Erythroblast (primary cell): ENCODE measurements around the gene PDE6D.

Experiments used
- DNase-seq, 2 experiments: peaks; one replicate each; lab custom pipeline; 2025; lab: John Stamatoyannopoulos, UW
- GATA1 ChIP-seq: IDR thresholded peaks from 2 replicates; pipeline ENCODE4 v1.6.1; 2011; ENCODE audit warnings: low read depth, mild to moderate bottlenecking, control low read depth, low read length, moderate library complexity
- POLR2A ChIP-seq: IDR thresholded peaks from 2 replicates; pipeline ENCODE4 v1.6.1; 2011; ENCODE audit warnings: mild to moderate bottlenecking, low read length

PDE6D gene

DNA sequence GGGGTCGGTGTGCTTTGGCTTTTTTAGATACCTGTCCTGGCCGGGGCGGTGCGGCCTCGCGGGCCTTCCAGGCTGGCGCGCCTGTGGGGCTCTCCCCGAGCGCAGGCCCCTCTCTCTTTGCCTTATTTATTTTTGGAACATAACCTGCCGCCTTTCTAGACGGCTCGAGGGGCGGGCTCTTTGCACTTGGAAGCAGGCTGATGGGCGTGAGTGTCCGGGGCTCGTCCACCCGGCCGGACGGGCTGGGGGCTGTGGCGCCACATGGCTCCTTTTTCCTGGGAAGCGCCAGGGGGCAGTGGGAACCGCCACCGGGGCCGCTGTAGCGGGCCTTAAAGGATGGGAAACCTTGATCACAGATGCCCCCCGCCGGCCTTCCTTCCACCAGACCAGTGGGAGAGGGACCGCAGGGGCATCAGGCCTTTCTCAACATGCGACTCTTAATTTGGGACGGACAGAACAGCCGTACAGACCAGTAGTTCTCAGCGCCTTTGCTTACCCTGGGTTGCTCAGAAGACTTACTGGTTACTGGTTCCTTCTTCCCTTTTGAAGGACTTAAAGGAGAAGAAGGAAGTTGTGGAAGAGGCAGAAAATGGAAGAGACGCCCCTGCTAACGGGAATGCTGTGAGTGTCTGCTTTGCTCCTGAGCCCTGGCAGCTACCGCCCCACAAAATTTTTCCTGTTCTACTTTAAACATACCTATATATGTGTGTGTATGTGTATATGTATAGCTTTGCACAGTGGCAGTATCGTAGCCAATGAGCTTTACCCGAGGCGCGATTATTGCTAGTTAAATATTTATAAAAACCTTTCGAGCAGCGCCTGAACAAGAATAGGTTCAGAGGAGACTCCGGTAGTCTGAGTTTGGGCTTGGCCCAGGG lies 70.0 kb downstream of the PDE6D start:
- peak; percentile 66 to 75 for DNase-seq
- no peak for TF ChIP-seq GATA1
- no peak for TF ChIP-seq POLR2A

DNA sequence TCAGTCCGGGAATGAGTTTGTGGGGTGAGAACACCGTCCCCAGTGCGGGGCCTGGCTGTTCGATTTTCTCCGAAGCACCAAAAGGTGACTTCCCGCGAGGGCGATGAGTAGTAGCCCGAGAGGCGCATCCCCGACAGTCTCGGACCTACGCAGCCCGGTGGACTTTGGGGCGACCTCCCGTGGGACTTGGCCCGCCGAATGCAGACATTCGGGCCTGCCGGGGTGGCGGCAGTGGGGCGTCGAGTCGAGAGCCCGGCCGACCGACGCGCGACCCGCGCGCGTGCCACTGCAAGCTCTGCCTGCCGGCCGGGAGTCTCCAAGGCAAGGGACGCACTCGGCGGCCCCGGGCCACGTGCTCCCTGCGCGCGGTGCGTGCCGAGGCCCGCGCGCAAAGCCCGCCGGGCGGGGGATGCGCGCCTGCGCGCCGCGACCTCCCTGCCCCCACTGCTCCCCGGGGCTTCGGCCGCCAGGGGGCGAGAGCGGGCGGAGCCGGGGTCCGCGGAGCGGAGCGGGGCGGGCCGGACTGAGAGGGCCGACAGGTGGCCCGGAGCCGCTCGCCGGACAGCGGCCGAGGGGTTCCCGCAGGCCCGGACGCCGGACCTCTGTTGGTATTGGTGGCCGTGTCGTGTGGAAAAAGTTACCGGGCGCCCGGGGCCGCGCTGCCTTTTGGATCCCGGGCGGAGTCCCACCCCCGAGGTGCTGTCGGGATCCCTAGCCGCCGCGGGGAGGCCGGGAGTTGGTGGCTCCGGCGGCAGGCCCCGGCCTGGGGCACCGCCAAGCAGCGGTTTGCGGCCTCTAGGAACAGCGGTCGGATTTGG lies 70.9 kb downstream of the PDE6D start:
- TF ChIP-seq POLR2A (peak; percentile 80), GATA1 (no peak)
- DNase-seq, result peak; percentile 90 to 95

DNA sequence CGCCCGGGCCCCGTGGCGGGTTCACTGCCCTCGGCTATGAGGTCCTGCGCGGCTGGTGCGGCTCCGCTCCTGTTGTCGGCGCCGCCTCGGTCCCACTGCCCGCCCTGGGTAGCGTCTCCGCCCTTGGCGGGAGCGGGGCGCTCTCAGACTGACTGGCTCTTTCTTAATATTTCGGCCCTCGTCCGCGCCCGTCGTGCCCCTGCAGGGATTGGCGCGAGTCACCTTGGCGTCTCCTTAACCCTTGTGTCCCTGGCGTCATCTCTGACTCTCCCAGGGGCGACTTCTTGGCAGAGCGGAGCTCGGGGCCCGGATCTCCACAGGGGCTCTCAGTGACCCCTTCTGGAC lies 71.5 kb downstream of the PDE6D start:
- peak; percentile 76 to 88 for DNase-seq
- TF ChIP-seq POLR2A, result no peak
- no peak for TF ChIP-seq GATA1

DNA sequence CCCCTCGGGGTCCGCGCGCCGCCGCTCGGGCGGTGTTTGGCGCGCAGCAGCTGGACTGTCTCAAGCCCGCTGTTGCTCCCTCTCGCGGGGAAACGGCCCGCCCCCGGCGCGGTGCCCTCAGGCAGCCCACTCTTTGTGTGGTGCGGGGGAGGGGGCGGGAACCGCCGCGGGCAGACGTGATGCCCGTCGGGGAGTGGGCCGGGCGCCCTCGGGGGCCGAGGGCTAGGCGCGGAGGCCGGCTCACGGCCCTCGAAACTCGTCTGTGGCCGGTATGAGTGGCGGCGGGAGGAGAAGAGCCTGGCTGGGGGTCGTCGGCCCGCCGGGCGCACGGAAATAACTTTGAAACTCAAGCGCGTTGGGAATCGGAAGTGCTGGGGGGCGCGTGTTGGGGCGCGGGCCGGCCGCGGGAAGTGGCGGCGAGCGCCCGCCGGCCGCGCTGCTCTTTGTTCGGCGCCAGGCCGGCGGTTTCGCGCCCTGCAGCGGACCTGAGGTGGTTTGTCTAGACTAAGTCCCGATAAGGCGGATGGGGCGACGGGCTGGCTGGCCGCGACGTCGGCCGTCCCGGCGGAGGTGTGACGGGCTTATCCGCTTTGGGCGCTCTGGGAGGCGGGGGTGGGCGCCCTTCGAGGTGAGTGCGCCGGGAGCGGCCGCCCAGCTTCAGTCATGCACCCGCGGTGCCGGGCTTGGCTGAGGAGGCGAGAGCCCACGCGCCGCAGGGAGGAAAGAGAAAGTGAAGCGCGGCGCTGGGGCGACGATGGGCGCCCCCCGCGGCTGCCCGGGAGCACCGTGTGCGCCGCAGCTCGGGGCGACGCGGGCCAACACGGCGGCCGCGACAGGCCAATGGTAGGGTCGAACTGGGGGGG lies 72.1 kb downstream of the PDE6D start:
- DNase-seq, result peak; percentile 77 to 88
- TF ChIP-seq GATA1 (no peak), POLR2A (no peak)

DNA sequence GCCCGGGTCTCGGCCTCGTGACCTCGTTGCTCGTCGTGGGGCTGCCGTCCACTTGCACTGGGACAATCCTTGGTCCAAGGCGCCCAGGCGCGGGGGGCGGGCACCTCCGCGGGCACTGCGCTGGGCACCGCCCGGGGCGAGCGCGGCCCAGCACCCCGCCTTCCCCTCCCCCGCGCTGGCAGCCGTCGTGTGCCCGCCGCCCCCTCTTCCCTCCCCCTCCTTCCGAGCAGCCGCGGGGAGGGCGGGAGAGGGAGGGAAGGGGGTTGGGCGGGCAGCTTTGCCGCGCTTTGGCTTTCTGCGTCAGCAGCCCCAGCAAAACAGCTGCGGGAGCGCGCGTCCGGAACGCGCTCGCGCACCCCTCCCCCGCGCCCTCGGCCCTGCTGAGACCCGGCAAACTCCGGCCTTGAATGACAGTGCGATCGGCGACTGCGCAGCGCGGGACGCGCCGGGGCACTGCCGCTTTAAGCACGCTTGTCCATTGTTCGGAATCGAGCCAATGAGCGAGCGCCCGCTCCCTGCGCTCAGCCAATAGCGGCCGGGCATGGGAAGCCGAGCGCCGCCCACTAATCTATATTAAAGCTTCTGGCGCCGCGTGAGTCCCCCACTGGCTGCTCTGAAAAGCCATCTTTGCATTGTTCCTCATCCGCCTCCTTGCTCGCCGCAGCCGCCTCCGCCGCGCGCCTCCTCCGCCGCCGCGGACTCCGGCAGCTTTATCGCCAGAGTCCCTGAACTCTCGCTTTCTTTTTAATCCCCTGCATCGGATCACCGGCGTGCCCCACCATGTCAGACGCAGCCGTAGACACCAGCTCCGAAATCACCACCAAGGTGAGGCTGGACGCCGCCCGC lies 72.9 kb downstream of the PDE6D start, which contains the start of gene PTMA:
PTMA (plus strand) TSS at position 599 of the 846 bp plus-strand sequence; CDS start at position 781, 182 bp downstream.
- peak; percentile 99 to 100 for DNase-seq
- TF ChIP-seq POLR2A, result peak; percentile 98
- TF ChIP-seq GATA1, result no peak

DNA sequence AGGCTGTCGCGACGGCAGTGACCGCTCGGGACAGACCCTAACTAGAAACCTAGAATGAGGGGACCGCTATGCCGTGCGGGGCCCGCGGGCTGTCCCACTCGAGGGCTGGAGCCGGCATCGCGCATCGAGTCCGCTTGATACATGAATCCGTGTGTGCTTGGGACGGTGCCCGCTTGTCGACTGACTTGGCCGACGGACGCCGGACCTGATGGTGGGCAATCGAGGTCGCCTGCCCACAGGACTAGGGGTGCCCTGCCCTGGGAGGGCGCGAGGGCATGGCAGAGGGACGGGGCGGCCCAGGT lies 73.5 kb downstream of the PDE6D start:
- TF ChIP-seq GATA1, result no peak
- no peak for TF ChIP-seq POLR2A
- peak; percentile 82 to 89 for DNase-seq

DNA sequence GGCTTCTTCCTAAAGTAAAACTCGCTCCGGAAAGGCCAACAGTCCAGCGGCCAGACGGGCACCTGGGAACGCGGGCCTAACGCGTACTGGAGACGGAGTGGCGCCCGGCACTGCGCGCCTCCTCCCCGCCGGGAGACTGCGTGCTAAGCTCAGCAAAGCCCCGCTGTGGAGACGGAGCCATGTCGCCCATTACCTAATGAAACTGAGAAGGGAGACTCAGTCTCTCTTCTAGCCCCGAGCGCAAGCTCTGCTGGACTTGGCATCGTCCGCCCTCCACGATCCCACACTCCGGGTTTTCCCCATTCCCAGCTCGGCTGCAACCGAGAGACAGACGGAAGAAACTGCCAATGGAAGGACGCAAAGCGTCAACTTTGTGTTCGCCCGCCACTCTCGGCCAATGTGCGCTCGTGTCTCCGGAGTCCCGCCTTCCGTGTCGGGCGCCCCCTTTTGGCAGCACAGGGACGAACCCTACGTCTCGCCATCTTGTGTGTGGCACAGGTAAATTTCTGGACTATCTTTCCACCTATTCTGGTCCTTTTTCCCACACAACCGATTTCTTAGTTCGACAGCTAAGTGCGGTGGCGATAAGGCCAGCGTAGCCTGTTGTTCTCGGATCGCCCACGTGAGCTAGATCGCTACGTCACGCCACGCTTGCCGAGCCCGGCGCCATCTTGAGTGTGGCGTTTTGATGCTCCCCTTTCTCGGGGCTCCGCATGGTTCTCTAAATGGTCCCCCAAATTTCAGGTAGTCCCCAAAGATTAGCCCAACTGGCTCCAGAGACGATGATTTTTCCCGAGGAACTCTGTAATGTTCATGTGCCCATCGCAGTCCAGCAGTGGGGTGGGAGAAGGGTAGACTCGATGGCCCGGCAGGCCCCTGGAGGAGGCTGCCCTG lies 74.1 kb downstream of the PDE6D start:
- peak; percentile 99 for DNase-seq
- TF ChIP-seq POLR2A, result peak; percentile 92
- no peak for TF ChIP-seq GATA1

DNA sequence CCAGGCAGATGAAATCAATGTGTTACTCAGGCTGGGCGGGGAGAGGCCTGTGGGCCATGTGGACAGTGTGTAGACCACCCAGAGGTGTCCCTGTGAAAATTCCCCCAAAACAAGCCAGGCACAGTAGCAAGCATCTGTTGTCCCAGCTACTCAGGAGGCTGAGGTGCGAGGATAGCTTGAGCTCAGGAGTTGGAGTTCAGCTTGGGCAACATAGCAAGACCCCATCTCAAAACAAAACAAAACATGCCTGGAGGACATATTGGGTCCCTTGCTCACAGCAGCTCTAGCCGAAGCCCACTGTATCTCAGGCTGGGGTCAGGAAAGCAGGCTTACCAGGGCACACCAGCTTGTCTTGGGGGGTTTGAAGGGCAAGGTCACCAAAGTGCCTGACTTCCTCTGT lies 77.1 kb downstream of the PDE6D start:
- no peak for DNase-seq
- TF ChIP-seq GATA1 (no peak), POLR2A (no peak)

DNA sequence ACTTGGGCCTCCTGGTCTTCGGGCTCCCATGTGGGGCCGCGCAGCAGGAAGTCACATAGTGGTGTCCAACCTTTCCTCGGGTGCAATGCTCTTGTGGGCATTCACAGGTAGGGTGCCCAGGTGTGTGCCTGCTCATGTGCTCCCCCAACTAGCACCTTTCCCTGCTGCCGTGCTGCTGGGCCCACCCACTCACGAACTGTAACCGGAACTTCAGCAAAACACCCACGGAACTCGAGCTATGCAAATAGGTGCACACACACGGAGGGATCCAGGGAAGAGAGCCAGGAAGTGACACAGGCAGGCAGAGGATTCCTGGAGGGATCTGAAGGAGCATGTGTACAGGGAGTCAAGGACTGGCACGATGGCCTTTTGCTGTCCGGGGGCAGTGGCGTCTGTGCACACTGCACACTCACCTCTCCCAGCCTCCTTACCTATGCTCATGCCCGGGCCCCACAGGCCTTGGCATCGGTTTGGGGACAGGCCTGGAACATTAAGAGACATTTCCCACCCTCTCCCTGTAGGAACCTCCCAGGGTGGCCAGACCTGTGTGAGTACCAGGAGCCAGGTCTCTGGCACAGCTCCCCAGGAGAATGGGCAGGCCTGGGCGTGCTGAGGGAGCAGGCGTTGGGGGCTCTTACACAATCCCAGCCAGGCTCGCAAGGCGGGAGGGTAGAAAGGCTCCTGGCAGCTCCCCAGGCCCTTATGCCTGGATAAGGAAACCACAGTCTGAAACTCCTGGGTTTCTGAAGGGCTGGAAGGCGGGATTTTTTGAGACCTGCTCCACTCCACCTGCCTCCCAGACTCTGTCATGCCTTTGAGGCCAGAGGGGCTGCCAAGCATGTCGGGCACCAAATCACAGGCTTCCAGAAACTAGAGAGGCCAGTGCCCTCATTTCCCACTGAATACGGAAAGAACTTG lies 79.4 kb downstream of the PDE6D start:
- no peak for TF ChIP-seq GATA1
- DNase-seq, result no peak

DNA sequence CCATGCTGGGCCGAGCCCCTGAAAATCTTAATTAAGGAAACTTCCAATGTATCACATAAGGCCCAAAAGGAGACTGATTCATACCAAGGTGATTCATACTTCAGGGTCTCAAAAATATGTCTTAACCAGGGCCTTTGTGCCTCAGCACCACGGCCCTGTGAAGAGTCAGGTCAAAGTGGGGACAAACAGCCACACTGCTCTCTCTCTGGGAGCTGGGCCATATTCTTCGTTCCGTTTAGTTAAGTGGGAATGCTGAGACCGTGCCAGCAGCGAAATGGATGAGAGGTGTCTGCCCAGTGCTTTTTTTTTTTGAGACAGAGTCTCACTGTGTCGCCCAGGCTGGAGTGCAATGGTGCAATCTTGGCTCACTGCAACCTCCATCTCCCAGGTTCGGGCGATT lies 82.1 kb downstream of the PDE6D start:
- DNase-seq, result no peak
- TF ChIP-seq GATA1 (no peak), POLR2A (no peak)

DNA sequence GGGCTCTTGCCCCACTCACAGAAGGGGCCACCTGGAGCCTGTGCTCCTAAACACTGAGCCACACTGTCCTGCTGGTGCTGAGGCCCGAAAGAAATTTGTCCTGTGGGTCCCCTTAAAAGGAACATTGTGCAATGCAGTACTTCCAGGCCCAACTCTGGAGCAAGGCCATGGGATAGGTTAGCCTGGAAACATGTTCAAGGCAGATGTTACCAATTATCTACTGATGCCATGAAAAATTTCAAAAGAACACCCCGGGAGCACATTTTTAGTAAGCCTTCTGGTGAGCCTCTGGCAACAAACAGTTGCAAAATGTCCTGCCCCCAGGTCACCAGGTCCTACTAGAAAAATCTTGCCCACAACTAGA lies 85.1 kb downstream of the PDE6D start:
- no peak for DNase-seq
- no peak for TF ChIP-seq GATA1
- TF ChIP-seq POLR2A, result no peak
